K562 (cell line): ENCODE data around the gene CCDC200. TPM values are rescaled to one million over a fixed set of nuclear protein-coding genes. Genes with fewer than 3 reads are reported as not detected.

Experiments
- ATAC-seq: fragments of 200-7000 bp; cut with Tn5 transposase; 3 replicates; pipeline ENCODE4 v1.9.1; 2020; ENCODE audit warnings: moderate library complexity
- BruUV-seq: library from RNA; stranded (reverse); fragments of 400-500 nt; replicated peaks from 2 replicates; lab custom pipeline; 2021; lab: Mats Ljungman, UMichigan
- CTCF ChIA-PET: fragments of 300-600 bp; formaldehyde crosslinking; extraction: SDS; loops from one replicate; lab custom pipeline; 2021; ENCODE audit warnings: low intra/inter-chr PET ratio; lab: Yijun Ruan, JAX
- POLR2A ChIA-PET: fragments of 300-600, 350-650 bp; sonication (Branson Sonifier 250); formaldehyde crosslinking; extraction: SDS; loops from one replicate; lab custom pipeline; 2021; ENCODE audit warnings: antibody characterized with exemption, inconsistent platforms; lab: Yijun Ruan, JAX
- DNase-seq, 4 experiments: peaks; one replicate each; pipeline versions ENCODE4 v3.0.0 to v3.0.0-alpha.2; 2011 to 2018; ENCODE audit warnings: low spot score in 3 of 4, mixed read lengths in 3 of 4; ENCODE audit errors: extremely low read depth in 1 of 4
- FAIRE-seq: peaks from 2 replicates; lab custom pipeline; 2011; peaks lifted over from hg19 to GRCh38; lab: Jason Lieb, UNC
- H2AFZ ChIP-seq: 2 replicates; pipeline ENCODE4 v1.6.0; 2011; ENCODE audit warnings: low read depth, low read length, control low read depth, inconsistent platforms
- H3K27ac ChIP-seq: fragments of 200-600 bp; 3 replicates; pipeline ENCODE4 v1.8.0; 2011; ENCODE audit warnings: low read depth, mild to moderate bottlenecking, control low read depth, inconsistent platforms, low read length, moderate library complexity, mixed read lengths; ENCODE audit errors: extremely low read depth
- H3K27me3 ChIP-seq, 2 experiments: fragments of 300-600 bp in 1 of 2; 2 replicates in 1 of 2; 3 replicates in 1 of 2; pipeline versions ENCODE4 v1.6.0 to v1.8.0; 2011; ENCODE audit warnings: inconsistent platforms in 2 of 2, low read length in 2 of 2, mild to moderate bottlenecking in 1 of 2, mixed read lengths in 1 of 2, moderate library complexity in 1 of 2; ENCODE audit not compliant: control insufficient read depth in 2 of 2, insufficient read depth in 2 of 2
- H3K36me3 ChIP-seq: fragments of 300-600 bp; 3 replicates; pipeline ENCODE4 v1.8.0; 2011; ENCODE audit warnings: mild to moderate bottlenecking, low read length, inconsistent platforms; ENCODE audit not compliant: control insufficient read depth, insufficient read depth
- H3K4me1 ChIP-seq, 2 experiments: fragments of 200-600 bp in 1 of 2; replicated peaks in 1 of 2; 2 replicates in 1 of 2; 3 replicates in 1 of 2; pipeline versions ENCODE4 v1.5.1 to v1.8.0; 2011; ENCODE audit warnings: inconsistent platforms in 2 of 2, low read length in 2 of 2, mild to moderate bottlenecking in 1 of 2, mixed read lengths in 1 of 2, moderate library complexity in 1 of 2; ENCODE audit not compliant: control insufficient read depth in 2 of 2, insufficient read depth in 2 of 2
- H3K4me2 ChIP-seq: 2 replicates; pipeline ENCODE4 v1.6.1; 2011; ENCODE audit warnings: low read length, control low read depth, inconsistent platforms, mixed read lengths; ENCODE audit not compliant: insufficient read depth
- H3K4me3 ChIP-seq: fragments of 200-600 bp; sonication (generic), shearing (Covaris generic); 2 replicates; pipeline ENCODE4 v1.5.1; 2016; ENCODE audit warnings: control low read depth, inconsistent platforms
- H3K79me2 ChIP-seq: fragments of 200-600 bp; 3 replicates; pipeline ENCODE4 v1.8.0; 2011; ENCODE audit warnings: low read length, inconsistent platforms; ENCODE audit not compliant: control insufficient read depth, insufficient read depth
- H3K9ac ChIP-seq, 2 experiments: 2 replicates each; pipeline versions ENCODE4 v1.6.0 to v1.6.1; 2011; ENCODE audit warnings: low read depth in 2 of 2, low read length in 2 of 2, control low read depth in 1 of 2, inconsistent platforms in 1 of 2, mild to moderate bottlenecking in 1 of 2, mixed read lengths in 1 of 2; ENCODE audit not compliant: insufficient read depth in 1 of 2
- H3K9me1 ChIP-seq: one replicate; pipeline ENCODE4 v1.6.0; 2011; ENCODE audit warnings: inconsistent platforms, mild to moderate bottlenecking, low read length, moderate library complexity; ENCODE audit not compliant: control insufficient read depth, insufficient read depth
- H3K9me3 ChIP-seq: replicated peaks from 2 replicates; pipeline ENCODE4 v1.5.1; 2011; ENCODE audit warnings: low read depth, low read length, inconsistent platforms; ENCODE audit not compliant: control insufficient read depth, insufficient read depth
- H4K20me1 ChIP-seq: replicated peaks from 2 replicates; pipeline ENCODE4 v1.6.1; 2011; ENCODE audit warnings: low read length, inconsistent platforms, mixed read lengths; ENCODE audit not compliant: control insufficient read depth, insufficient read depth
- CBX8 ChIP-seq: fragments of 200-600 bp; sonication (generic); IDR thresholded peaks from 2 replicates; pipeline ENCODE4 v1.6.1; 2012; ENCODE audit warnings: borderline replicate concordance, mixed run types, low read depth, mild to moderate bottlenecking, moderate library complexity, mixed read lengths, low read length, control low read depth, inconsistent platforms; ENCODE audit not compliant: poor library complexity, severe bottlenecking; ENCODE audit errors: extremely low read depth
- COPS2 ChIP-seq: fragments of 450-650 bp; conservative IDR thresholded peaks from 2 replicates; pipeline ENCODE4 v1.6.1; 2016; ENCODE audit warnings: mild to moderate bottlenecking, moderate library complexity
- HMBOX1 ChIP-seq: sonication (generic); IDR thresholded peaks from 2 replicates; pipeline ENCODE4 v1.6.1; 2016
- HMGXB4 ChIP-seq: sonication (generic); formaldehyde crosslinking; IDR thresholded peaks from 2 replicates; pipeline ENCODE4 v1.8.1; 2023; ENCODE audit warnings: mild to moderate bottlenecking, missing genetic modification reagents
- IRF2 ChIP-seq: sonication (generic); formaldehyde crosslinking; IDR thresholded peaks from 2 replicates; pipeline ENCODE4 v1.8.1; 2022; ENCODE audit warnings: mild to moderate bottlenecking, missing genetic modification reagents
- NCOA6 ChIP-seq: fragments of 450-650 bp; IDR thresholded peaks from 2 replicates; pipeline ENCODE4 v1.6.1; 2017; ENCODE audit warnings: mild to moderate bottlenecking
- PCBP1 ChIP-seq: fragments of 200-400 bp; formaldehyde crosslinking; IDR thresholded peaks from 2 replicates; pipeline ENCODE4 v1.6.1; 2018; ENCODE audit warnings: mild to moderate bottlenecking, low read depth, low read length; ENCODE audit not compliant: poor library complexity, severe bottlenecking
- SPI1 ChIP-seq: IDR thresholded peaks from 2 replicates; pipeline ENCODE4 v1.6.1; 2011; ENCODE audit warnings: low read depth, low read length, control low read depth, borderline replicate concordance
- ZC3H11A ChIP-seq: IDR thresholded peaks from 2 replicates; pipeline ENCODE4 v1.6.1; 2012; ENCODE audit warnings: low read depth, low read length, improper control_type of control experiment
- ZNF274 ChIP-seq: IDR thresholded peaks from 2 replicates; pipeline ENCODE4 v1.6.1; 2011; ENCODE audit warnings: low read depth, mild to moderate bottlenecking, low read length, moderate library complexity, borderline replicate concordance
- ZNF316 ChIP-seq: fragments of 450-650 bp; IDR thresholded peaks from 2 replicates; pipeline ENCODE4 v1.6.1; 2016
- ZNF384 ChIP-seq: IDR thresholded peaks from 2 replicates; pipeline ENCODE4 v1.6.1; 2012; ENCODE audit warnings: low read depth, low read length, improper control_type of control experiment
- ZNF431 ChIP-seq: sonication (generic); formaldehyde crosslinking; IDR thresholded peaks from 2 replicates; pipeline ENCODE4 v1.8.0; 2022; ENCODE audit warnings: mild to moderate bottlenecking, missing genetic modification reagents
- ZNF551 ChIP-seq: fragments of 250-450 bp; sonication (Bioruptor Pico); IDR thresholded peaks from 2 replicates; pipeline ENCODE4 v1.5.0; 2021; ENCODE audit warnings: mild to moderate bottlenecking, moderate library complexity
- ZNF583 ChIP-seq: fragments of 250-450 bp; sonication (Bioruptor Pico); IDR thresholded peaks from 2 replicates; pipeline ENCODE4 v1.4.0; 2020
- WGBS: fragments of 100-300 bp; shearing (Covaris generic); methylation state at CpG from one replicate; pipeline ENCODE4 v1.1.6; 2016; ENCODE audit warnings: low coverage, mixed read lengths; ENCODE audit not compliant: insufficient coverage; ENCODE audit errors: missing lambda C conversion rate; 5-methylcytosine and 5-hydroxymethylcytosine counted together
- in situ Hi-C: fragments of 300-500 bp; cut with MboI; formaldehyde crosslinking; loops from 4 replicates; pipeline ENCODE4 v1.15.0; 2018; ENCODE audit warnings: inconsistent platforms, mixed read lengths
- intact Hi-C: fragments of 100-400 bp; cut with micrococcal nuclease; formaldehyde crosslinking; loops from 2 replicates; pipeline ENCODE4 v1.14.2; 2022
- polyA plus RNA-seq, 8 experiments: library from polyadenylated mRNA; depleted of rRNA in 4 of 8; stranded (reverse) in 5 of 8; unstranded in 3 of 8; fragments of >200 nt; fragmentation: Nextera tagmentation in 2 of 8; fragmentation: Illumina TruSeq in 1 of 8; extraction: Ambion mirVana in 2 of 8; extraction: Trizol in 1 of 8; gene quantifications; 2 replicates each; pipeline versions ENCODE4 v1.2.1 to v1.2.3, GENCODE V29; 2011 to 2014; ENCODE audit warnings: inconsistent platforms in 1 of 8, missing spikeins in 1 of 8
- total RNA-seq, 7 experiments: library from RNA; depleted of rRNA in 6 of 7; stranded (reverse); fragments of >200 nt in 6 of 7; fragmentation: Illumina TruSeq in 2 of 7; extraction: Trizol in 2 of 7; gene quantifications; 2 replicates each; pipeline versions ENCODE4 v1.2.1 to v1.2.3, GENCODE V29; 2011 to 2021; ENCODE audit warnings: low replicate concordance in 1 of 7
- TF ChIP-seq, protein P1 (sequence below): fragments of 450-650 bp; IDR thresholded peaks from 2 replicates; pipeline ENCODE4 v1.7.0; 2016; ENCODE audit warnings: borderline replicate concordance
- TF ChIP-seq, protein P2 (sequence below): fragments of 450-650 bp; formaldehyde crosslinking; IDR thresholded peaks from 2 replicates; pipeline ENCODE4 v1.4.0; 2020; ENCODE audit warnings: mild to moderate bottlenecking

CCDC200 gene
- total and polyA plus RNA-seq, 9 of the 15 experiments (the other 6 are each of a cell fraction or from before 2014, with no cell fraction given), result 0.14 TPM; not detected in 8

DNA sequence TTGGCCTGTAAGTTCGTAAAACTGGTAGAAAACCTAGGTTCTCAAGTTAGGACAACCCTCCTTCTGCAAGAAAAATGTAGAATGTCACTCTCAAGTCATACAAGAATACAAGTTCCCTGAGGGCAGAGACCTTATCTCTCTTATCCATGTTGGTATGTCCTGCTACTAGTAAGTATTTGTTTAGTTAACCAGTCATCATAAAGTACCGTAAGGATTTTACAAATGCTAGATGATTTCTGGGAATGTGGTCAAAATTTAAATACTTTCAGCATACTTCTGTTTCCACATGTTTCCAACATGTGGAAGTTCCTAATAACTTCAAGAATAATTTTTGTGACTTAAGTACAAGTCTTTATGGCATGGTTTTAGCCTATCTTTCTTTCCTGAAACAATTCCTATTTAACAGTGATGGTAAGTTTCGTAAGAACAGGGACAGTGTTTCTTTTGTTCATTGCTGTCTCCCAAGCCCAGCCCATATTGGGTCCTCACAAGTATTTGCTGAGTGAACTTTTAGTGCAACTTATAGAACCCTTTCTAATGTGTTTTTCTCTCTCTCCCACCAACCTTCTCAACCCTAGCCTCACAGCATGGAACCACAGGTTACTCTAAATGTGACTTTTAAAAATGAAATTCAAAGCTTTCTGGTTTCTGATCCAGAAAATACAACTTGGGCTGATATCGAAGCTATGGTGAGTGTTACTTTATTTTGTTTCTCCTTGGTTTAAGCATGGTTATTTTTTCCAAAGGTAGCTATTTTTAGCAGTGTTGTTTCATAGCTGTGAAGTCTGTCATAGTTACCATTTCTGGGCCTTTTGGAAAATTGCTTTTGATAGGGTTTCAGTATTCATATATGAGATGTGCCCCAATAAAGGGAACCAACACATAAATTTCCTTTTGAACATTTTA, 53.0 kb downstream of the CCDC200 start:
- H3K27ac ChIP-seq, result no peak overlapping the region
- WGBS, result 78% methylated on average over 4 of the region's 4 CpGs
- no peak overlapping the region for H2AFZ ChIP-seq
- peaks cover 24% of the 10 kb centered on the region for H3K79me2 ChIP-seq
- no peaks in the 10 kb centered on the region for H3K9me1 ChIP-seq
- H3K4me2 ChIP-seq, result no peak overlapping the region
- H3K9me3 ChIP-seq, result no peaks in the 10 kb centered on the region
- ATAC-seq (no peak), DNase-seq (no peak), FAIRE-seq (no peak)
- no peak overlapping the region for H3K4me3 ChIP-seq
- BruUV-seq, result no TSS peak
- ChIA-PET CTCF (no interaction called here), POLR2A (interaction anchor here (1.1 kb wide), 1 partner anchor 151 kb away, joined by 4 read pairs; no protein-coding TSS in a partner anchor)
- no peak overlapping the region for H3K9ac ChIP-seq
- no peak for TF ChIP-seq PCBP1
- peak; percentile 21; the same call in 1 of the 2 replicates for TF ChIP-seq HMBOX1
- no peak for TF ChIP-seq CBX8
- no peak for TF ChIP-seq NCOA6
- no peak for TF ChIP-seq HMGXB4 (CRISPR knock-in tag)
- TF ChIP-seq ZC3H11A, result no peak
- TF ChIP-seq ZNF316, result peak; percentile 37; the same call in 1 of the 2 replicates
- no peak for TF ChIP-seq ZNF384
- TF ChIP-seq COPS2, result no peak
- TF ChIP-seq ZNF274, result no peak
- TF ChIP-seq, protein P1, sequence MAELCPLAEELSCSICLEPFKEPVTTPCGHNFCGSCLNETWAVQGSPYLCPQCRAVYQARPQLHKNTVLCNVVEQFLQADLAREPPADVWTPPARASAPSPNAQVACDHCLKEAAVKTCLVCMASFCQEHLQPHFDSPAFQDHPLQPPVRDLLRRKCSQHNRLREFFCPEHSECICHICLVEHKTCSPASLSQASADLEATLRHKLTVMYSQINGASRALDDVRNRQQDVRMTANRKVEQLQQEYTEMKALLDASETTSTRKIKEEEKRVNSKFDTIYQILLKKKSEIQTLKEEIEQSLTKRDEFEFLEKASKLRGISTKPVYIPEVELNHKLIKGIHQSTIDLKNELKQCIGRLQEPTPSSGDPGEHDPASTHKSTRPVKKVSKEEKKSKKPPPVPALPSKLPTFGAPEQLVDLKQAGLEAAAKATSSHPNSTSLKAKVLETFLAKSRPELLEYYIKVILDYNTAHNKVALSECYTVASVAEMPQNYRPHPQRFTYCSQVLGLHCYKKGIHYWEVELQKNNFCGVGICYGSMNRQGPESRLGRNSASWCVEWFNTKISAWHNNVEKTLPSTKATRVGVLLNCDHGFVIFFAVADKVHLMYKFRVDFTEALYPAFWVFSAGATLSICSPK, result no peak
- TF ChIP-seq ZNF583 (CRISPR knock-in tag), result no peak
- TF ChIP-seq SPI1, result no peak
- no peak for TF ChIP-seq IRF2 (CRISPR knock-in tag)
- TF ChIP-seq ZNF551 (CRISPR knock-in tag), result no peak
- TF ChIP-seq, protein P2, sequence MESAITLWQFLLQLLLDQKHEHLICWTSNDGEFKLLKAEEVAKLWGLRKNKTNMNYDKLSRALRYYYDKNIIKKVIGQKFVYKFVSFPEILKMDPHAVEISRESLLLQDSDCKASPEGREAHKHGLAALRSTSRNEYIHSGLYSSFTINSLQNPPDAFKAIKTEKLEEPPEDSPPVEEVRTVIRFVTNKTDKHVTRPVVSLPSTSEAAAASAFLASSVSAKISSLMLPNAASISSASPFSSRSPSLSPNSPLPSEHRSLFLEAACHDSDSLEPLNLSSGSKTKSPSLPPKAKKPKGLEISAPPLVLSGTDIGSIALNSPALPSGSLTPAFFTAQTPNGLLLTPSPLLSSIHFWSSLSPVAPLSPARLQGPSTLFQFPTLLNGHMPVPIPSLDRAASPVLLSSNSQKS (CRISPR knock-in tag), result no peak
- TF ChIP-seq ZNF431 (CRISPR knock-in tag), result no peak
- intact Hi-C loops (no loop called here), in situ Hi-C loops (no loop called here)
- H3K27me3 ChIP-seq, result no peaks in the 10 kb centered on the region
- peaks cover 0 to 8% of the 10 kb centered on the region in 2 experiments; a peak in 3 of 5 replicates for H3K4me1 ChIP-seq
- H3K36me3 ChIP-seq, result peaks cover 38% of the 10 kb centered on the region
- no peaks in the 10 kb centered on the region for H4K20me1 ChIP-seq
